ENCODE measurements around the gene GID4. TPM values are rescaled to one million over a fixed set of nuclear protein-coding genes. Genes with fewer than 3 reads are reported as not detected.
"Not testable (repeated sequence)": the region's sequence is repeated elsewhere in the genome, so short reads cannot be mapped to it uniquely, and the experiment has no call there.

The GID4 gene
- total RNA-seq, 4 donors from 2014 or later = 40.1 to 46.4 (median 41.4) TPM

- Histone ChIP-seq H3K36me3 (no peaks in the 10 kb centered on the region), H3K27ac (no peak overlapping the region), H3K27me3 (no peaks in the 10 kb centered on the region), H3K4me3 (no peak overlapping the region), H3K9me3 (no peaks in the 10 kb centered on the region), H3K4me1 (no peaks in the 10 kb centered on the region)
- intact Hi-C loops (cut with DNase I; ENCODE audit: low total_unique reads) = no loop called here
- ATAC-seq (no peak), DNase-seq (no peak)
- TF ChIP-seq CTCF (IDR thresholded peaks at IDR 0.05 in 4 of 5, conservative IDR thresholded peaks at IDR 0.05 in 1 of 5) (no peak), POLR2A (IDR thresholded peaks at IDR 0.05) (no peak)
- in situ Hi-C loops (cut with MboI; ENCODE audit: low sequenced_read_pairs in 4 of 4) = no loop called here
Measured at GRCh38 chr17:17993852-17994251, 45.4 kb upstream of the GID4 start.

GRCh38 chr17:17994271-17995069 lies 44.7 kb upstream of the GID4 start:
- intact Hi-C loops (cut with DNase I; ENCODE audit: low total_unique reads) (no loop called here), in situ Hi-C loops (cut with MboI; ENCODE audit: low sequenced_read_pairs in 4 of 4) (no loop called here)
- ATAC-seq = no peak
- no peak overlapping the region for H3K4me3 ChIP-seq
- no peaks in the 10 kb centered on the region for H3K4me1 ChIP-seq
- no peaks in the 10 kb centered on the region for H3K27me3 ChIP-seq
- DNase-seq = no peak
- H3K36me3 ChIP-seq = no peaks in the 10 kb centered on the region
- no peak overlapping the region for H3K27ac ChIP-seq
- H3K9me3 ChIP-seq = no peaks in the 10 kb centered on the region
- TF ChIP-seq POLR2A (IDR thresholded peaks at IDR 0.05) (no peak), CTCF (IDR thresholded peaks at IDR 0.05 in 4 of 5, conservative IDR thresholded peaks at IDR 0.05 in 1 of 5) (no peak)

- DNase-seq; H3K4me3 ChIP-seq; in situ Hi-C loops (cut with MboI; ENCODE audit: low sequenced_read_pairs in 4 of 4); ATAC-seq; H3K36me3 ChIP-seq; H3K27me3 ChIP-seq; H3K4me1 ChIP-seq; H3K9me3 ChIP-seq; intact Hi-C loops (cut with DNase I; ENCODE audit: low total_unique reads); H3K27ac ChIP-seq: not testable (repeated sequence)
Measured at GRCh38 chr17:17995887-17996286, 43.3 kb upstream of the GID4 start.

GRCh38 chr17:17998934-17999333 lies 40.3 kb upstream of the GID4 start:
- H3K27me3 ChIP-seq = no peaks in the 10 kb centered on the region
- no peak overlapping the region for H3K4me3 ChIP-seq
- TF ChIP-seq POLR2A (IDR thresholded peaks at IDR 0.05) (no peak), CTCF (IDR thresholded peaks at IDR 0.05 in 4 of 5, conservative IDR thresholded peaks at IDR 0.05 in 1 of 5) (no peak)
- in situ Hi-C loops (cut with MboI; ENCODE audit: low sequenced_read_pairs in 4 of 4) = no loop called here
- intact Hi-C loops (cut with DNase I; ENCODE audit: low total_unique reads) = no loop called here
- H3K9me3 ChIP-seq = no peaks in the 10 kb centered on the region
- DNase-seq = no peak
- no peak overlapping the region for H3K27ac ChIP-seq
- H3K36me3 ChIP-seq = no peaks in the 10 kb centered on the region
- H3K4me1 ChIP-seq = no peaks in the 10 kb centered on the region
- no peak for ATAC-seq

GRCh38 chr17:17999364-18000029 lies 39.7 kb upstream of the GID4 start:
- no peak for DNase-seq
- no peak for ATAC-seq
- Histone ChIP-seq H3K27ac (no peak overlapping the region), H3K9me3 (no peaks in the 10 kb centered on the region), H3K4me1 (no peaks in the 10 kb centered on the region), H3K4me3 (no peak overlapping the region), H3K27me3 (no peaks in the 10 kb centered on the region), H3K36me3 (no peaks in the 10 kb centered on the region)
- TF ChIP-seq CTCF (IDR thresholded peaks at IDR 0.05 in 4 of 5, conservative IDR thresholded peaks at IDR 0.05 in 1 of 5) (no peak), POLR2A (IDR thresholded peaks at IDR 0.05) (no peak)
- intact Hi-C loops (cut with DNase I; ENCODE audit: low total_unique reads) (no loop called here), in situ Hi-C loops (cut with MboI; ENCODE audit: low sequenced_read_pairs in 4 of 4) (no loop called here)
